ENCODE measurements around the gene MERTK. TPM values are rescaled to one million over a fixed set of nuclear protein-coding genes. Genes with fewer than 3 reads are reported as not detected.

Gene MERTK
- total RNA-seq, 1 experiment from 2014 or later, result 18.4 TPM

DNA sequence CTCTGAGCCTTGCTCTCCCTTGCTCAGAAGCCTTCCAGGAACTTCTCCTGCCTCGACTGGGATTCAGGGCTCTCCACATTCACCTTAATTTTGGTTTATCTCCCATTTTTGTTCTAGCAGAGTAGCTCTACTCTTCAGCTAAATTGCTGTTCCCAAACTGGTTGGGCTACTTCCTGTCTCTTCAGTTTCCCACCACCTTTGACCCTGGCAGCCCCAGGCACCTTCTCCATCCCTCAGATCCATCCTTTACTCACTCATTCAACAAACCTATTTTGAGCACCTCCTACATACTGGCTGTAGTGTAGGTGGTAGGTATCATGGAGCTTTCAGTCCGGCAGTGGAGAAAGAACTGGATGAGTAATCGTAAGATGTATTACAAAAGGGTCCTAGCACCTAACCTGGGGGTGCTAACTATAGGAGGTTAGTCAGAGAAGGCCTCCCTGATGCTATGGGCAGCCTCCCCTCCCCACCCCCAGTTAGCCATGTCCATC lies 26.3 kb downstream of the MERTK start:
- Histone ChIP-seq H3K27me3 (replicated peaks; ENCODE audit: insufficient read depth, low read depth, low read length, poor library complexity) (no peaks in the 10 kb centered on the region), H3K4me3 (ENCODE audit: low read depth, low read length, poor library complexity, severe bottlenecking) (no peak overlapping the region), H3K4me1 (ENCODE audit: insufficient read depth, low read length, poor library complexity, severe bottlenecking) (no peaks in the 10 kb centered on the region), H3K36me3 (ENCODE audit: insufficient read depth, low read length, poor library complexity, severe bottlenecking) (peaks cover 4% of the 10 kb centered on the region), H3K27ac (ENCODE audit: low read depth, low read length, poor library complexity, severe bottlenecking) (no peak overlapping the region), H3K9me3 (ENCODE audit: low read depth, low read length, poor library complexity, severe bottlenecking) (no peaks in the 10 kb centered on the region)
- intact Hi-C loops (cut with micrococcal nuclease; ENCODE audit: unreplicated experiment), result no loop called here
- POLR2A ChIA-PET (ENCODE audit: low non-redundant PET), result no interaction called here
- DNase-seq (ENCODE audit: low spot score), result no peak
- CTCF ChIA-PET, result no interaction called here
- BruUV-seq (replicated peaks), result no TSS peak
- no peak for TF ChIP-seq CTCF (conservative IDR thresholded peaks at IDR 0.05; ENCODE audit: low read depth, low read length)

- POLR2A ChIA-PET (ENCODE audit: low non-redundant PET), result no interaction called here
- TF ChIP-seq CTCF (conservative IDR thresholded peaks at IDR 0.05; ENCODE audit: low read depth, low read length) (no peak), EZH2 (IDR thresholded peaks at IDR 0.05; ENCODE audit: borderline replicate concordance, low read depth, low read length, poor library complexity, severe bottlenecking) (no peak)
- no TSS peak for BruUV-seq (replicated peaks)
- H3K27ac ChIP-seq (ENCODE audit: low read depth, low read length, poor library complexity, severe bottlenecking), result no peak overlapping the region
- H3K9me3 ChIP-seq (ENCODE audit: low read depth, low read length, poor library complexity, severe bottlenecking), result no peaks in the 10 kb centered on the region
- intact Hi-C loops (cut with micrococcal nuclease; ENCODE audit: unreplicated experiment), result no loop called here
- DNase-seq (ENCODE audit: low spot score), result no peak
- H3K4me1 ChIP-seq (ENCODE audit: insufficient read depth, low read length, poor library complexity, severe bottlenecking), result peaks cover 2% of the 10 kb centered on the region
- peaks cover 10% of the 10 kb centered on the region for H3K36me3 ChIP-seq (ENCODE audit: insufficient read depth, low read length, poor library complexity, severe bottlenecking)
- H3K27me3 ChIP-seq (replicated peaks; ENCODE audit: insufficient read depth, low read depth, low read length, poor library complexity), result no peaks in the 10 kb centered on the region
- H3K4me3 ChIP-seq (ENCODE audit: low read depth, low read length, poor library complexity, severe bottlenecking), result no peak overlapping the region
- CTCF ChIA-PET, result no interaction called here
Measured at GRCh38 chr2:111927723-111928122, 29.3 kb downstream of the MERTK start.

DNA sequence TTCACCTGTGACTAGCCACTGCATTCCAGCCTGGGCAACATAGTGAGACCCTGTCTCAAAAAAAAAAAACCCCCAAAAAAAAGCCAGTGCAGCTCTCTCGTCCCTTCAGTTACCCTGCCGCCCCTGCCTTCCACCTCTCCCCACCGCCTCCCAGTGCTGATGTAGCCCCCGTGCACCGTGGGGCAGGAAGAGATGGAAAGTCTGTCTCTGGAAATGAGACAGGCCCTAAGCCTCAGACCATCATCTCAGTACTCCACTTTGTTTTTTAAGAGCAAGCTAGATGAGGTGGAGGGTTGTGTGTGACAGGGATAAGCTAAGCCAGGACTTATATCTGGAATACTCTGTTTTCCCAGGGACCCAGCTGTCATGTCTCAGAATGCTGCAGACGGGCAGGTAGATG lies 32.0 kb downstream of the MERTK start:
- ChIA-PET POLR2A (ENCODE audit: low non-redundant PET) (no interaction called here), CTCF (no interaction called here)
- Histone ChIP-seq H3K27ac (ENCODE audit: low read depth, low read length, poor library complexity, severe bottlenecking) (no peak overlapping the region), H3K9me3 (ENCODE audit: low read depth, low read length, poor library complexity, severe bottlenecking) (no peaks in the 10 kb centered on the region), H3K27me3 (replicated peaks; ENCODE audit: insufficient read depth, low read depth, low read length, poor library complexity) (no peaks in the 10 kb centered on the region), H3K4me1 (ENCODE audit: insufficient read depth, low read length, poor library complexity, severe bottlenecking) (peaks cover 2% of the 10 kb centered on the region), H3K4me3 (ENCODE audit: low read depth, low read length, poor library complexity, severe bottlenecking) (no peak overlapping the region), H3K36me3 (ENCODE audit: insufficient read depth, low read length, poor library complexity, severe bottlenecking) (peaks cover 10% of the 10 kb centered on the region)
- intact Hi-C loops (cut with micrococcal nuclease; ENCODE audit: unreplicated experiment), result no loop called here
- no peak for DNase-seq (ENCODE audit: low spot score)
- no peak for TF ChIP-seq CTCF (conservative IDR thresholded peaks at IDR 0.05; ENCODE audit: low read depth, low read length)
- no peak for TF ChIP-seq EZH2 (IDR thresholded peaks at IDR 0.05; ENCODE audit: borderline replicate concordance, low read depth, low read length, poor library complexity, severe bottlenecking)
- no TSS peak for BruUV-seq (replicated peaks)

Data from A673 (cell line).